PC-9 (cell line): ENCODE results near the gene PNISR. TPM values are rescaled to one million over a fixed set of nuclear protein-coding genes. Genes with fewer than 3 reads are reported as not detected.

ENCODE experiments used
- BruUV-seq: library from RNA; stranded (reverse); fragments of 400-500 nt; replicated peaks from 2 replicates; lab custom pipeline; 2021; lab: Mats Ljungman, UMichigan
- CTCF ChIA-PET: fragments of 300-600 bp; sonication (Branson Sonifier 250); formaldehyde crosslinking; loops from one replicate; lab custom pipeline; 2022; ENCODE audit warnings: antibody characterized with exemption; lab: Charles Lee
- POLR2A ChIA-PET: fragments of 300-600 bp; sonication (Branson Sonifier 250); formaldehyde crosslinking; loops from one replicate; lab custom pipeline; 2022; ENCODE audit warnings: antibody characterized with exemption; ENCODE audit not compliant: unreplicated experiment; lab: Charles Lee
- DNase-seq, 2 experiments: peaks; one replicate each; pipeline versions ENCODE4 v3.0.0 to v3.0.0-alpha.2; 2015 to 2022; ENCODE audit warnings: mixed read lengths in 1 of 2
- H2AFZ ChIP-seq: fragments of 200-600 bp; sonication (generic); 2 replicates; pipeline ENCODE4 v1.8.1; 2017; ENCODE audit warnings: antibody characterized with exemption
- H3F3A ChIP-seq: fragments of 200-600 bp; sonication (generic); 2 replicates; pipeline ENCODE4 v1.8.1; 2017; ENCODE audit warnings: antibody characterized with exemption, mild to moderate bottlenecking, low read depth; ENCODE audit not compliant: insufficient read depth
- H3K27ac ChIP-seq: fragments of 200-600 bp; sonication (generic); 2 replicates; pipeline ENCODE4 v1.6.1; 2016; ENCODE audit warnings: mixed run types
- H3K27me3 ChIP-seq: fragments of 200-600 bp; sonication (generic); 2 replicates; pipeline ENCODE4 v1.6.1; 2016; ENCODE audit warnings: low read depth, mixed run types; ENCODE audit not compliant: insufficient read depth
- H3K36me3 ChIP-seq: fragments of 200-600 bp; sonication (generic); 2 replicates; pipeline ENCODE4 v1.6.1; 2016; ENCODE audit warnings: low read depth, mixed run types
- H3K4me1 ChIP-seq: fragments of 200-600 bp; sonication (generic); replicated peaks from 2 replicates; pipeline ENCODE4 v1.6.1; 2016; ENCODE audit warnings: mixed run types; ENCODE audit not compliant: insufficient read depth
- H3K4me2 ChIP-seq: fragments of 200-600 bp; sonication (generic); 2 replicates; pipeline ENCODE4 v1.6.1; 2017; ENCODE audit warnings: mixed run types
- H3K4me3 ChIP-seq: fragments of 200-600 bp; sonication (generic); 2 replicates; pipeline ENCODE4 v1.6.1; 2016; ENCODE audit warnings: mixed run types
- H3K79me2 ChIP-seq: fragments of 200-600 bp; sonication (generic); 2 replicates; pipeline ENCODE4 v1.6.1; 2017; ENCODE audit warnings: low read depth, mixed run types
- H3K9me2 ChIP-seq: fragments of 200-600 bp; sonication (generic); 2 replicates; pipeline ENCODE4 v1.8.1; 2017; ENCODE audit warnings: mild to moderate bottlenecking; ENCODE audit not compliant: insufficient read depth
- H3K9me3 ChIP-seq: fragments of 200-600 bp; sonication (generic); 2 replicates; pipeline ENCODE4 v1.8.1; 2016; ENCODE audit warnings: low read depth; ENCODE audit not compliant: insufficient read depth
- H4K20me1 ChIP-seq: fragments of 200-600 bp; sonication (generic); 2 replicates; pipeline ENCODE4 v1.8.1; 2017; ENCODE audit not compliant: insufficient read depth
- EZH2 ChIP-seq: fragments of 200-600 bp; sonication (generic); IDR thresholded peaks from 2 replicates; pipeline ENCODE4 v1.8.0; 2017; ENCODE audit warnings: antibody characterized with exemption, low read depth
- intact Hi-C: fragments of 100-400 bp; cut with micrococcal nuclease; formaldehyde crosslinking; loops from one replicate; pipeline ENCODE4 v1.10.0; 2022; ENCODE audit not compliant: unreplicated experiment
- total RNA-seq: library from RNA; stranded (reverse); gene quantifications from 2 replicates; pipeline ENCODE4 v1.2.3, GENCODE V29; 2021
- TF ChIP-seq, protein P1 (sequence below): fragments of 200-600 bp; sonication (generic); conservative IDR thresholded peaks from 2 replicates; pipeline ENCODE4 v1.6.1; 2017; ENCODE audit warnings: mixed run types, antibody characterized with exemption, mild to moderate bottlenecking, moderate library complexity

PNISR gene
- total RNA-seq, 1 experiment from 2014 or later, result 110 TPM

DNA sequence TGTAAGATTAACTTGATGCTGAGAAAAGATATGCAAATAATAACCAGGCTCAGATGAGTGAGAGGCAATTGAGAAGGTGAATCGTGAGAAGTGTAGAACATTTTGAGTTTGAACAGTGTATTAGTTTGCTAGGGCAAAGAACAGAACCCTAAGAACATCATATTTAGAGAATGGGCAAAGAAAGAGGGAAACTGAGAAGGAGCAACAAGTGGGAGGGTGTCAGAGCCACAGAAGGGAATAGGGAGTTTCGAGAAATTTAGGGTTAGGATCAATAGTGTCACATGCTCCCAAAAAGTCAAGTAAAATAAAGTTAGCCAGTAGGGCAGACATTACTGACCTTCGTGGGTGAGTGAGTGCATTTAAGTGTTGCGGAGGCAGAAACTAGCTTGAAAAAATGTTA is 70.1 kb downstream of the PNISR start:
- CTCF ChIA-PET, result no interaction called here
- BruUV-seq, result no TSS peak

DNA sequence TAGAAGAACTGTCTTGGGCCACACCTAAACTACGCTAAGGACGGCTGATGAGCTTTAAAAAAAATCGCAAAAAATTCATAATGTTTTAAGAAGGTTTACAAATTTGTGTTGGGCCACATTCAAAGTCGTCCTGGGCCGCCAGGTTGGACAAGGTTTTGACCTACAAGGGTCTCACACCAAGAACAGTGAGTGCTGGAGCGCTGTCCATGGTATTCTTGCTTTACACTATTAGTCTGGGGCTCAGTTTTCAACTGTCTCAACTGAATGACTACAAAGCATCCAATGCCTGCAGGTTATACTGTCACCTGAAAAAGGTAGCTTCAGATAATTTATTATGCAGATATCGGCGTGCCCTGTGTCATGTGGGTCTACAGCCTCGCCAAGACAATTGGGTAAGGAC is 72.0 kb downstream of the PNISR start:
- H3K79me2 ChIP-seq, result no peaks in the 10 kb centered on the region
- POLR2A ChIA-PET, result no interaction called here
- H2AFZ ChIP-seq, result no peak overlapping the region
- no peaks in the 10 kb centered on the region for H3K36me3 ChIP-seq
- TF ChIP-seq EZH2, result no peak
- TF ChIP-seq, protein P1, sequence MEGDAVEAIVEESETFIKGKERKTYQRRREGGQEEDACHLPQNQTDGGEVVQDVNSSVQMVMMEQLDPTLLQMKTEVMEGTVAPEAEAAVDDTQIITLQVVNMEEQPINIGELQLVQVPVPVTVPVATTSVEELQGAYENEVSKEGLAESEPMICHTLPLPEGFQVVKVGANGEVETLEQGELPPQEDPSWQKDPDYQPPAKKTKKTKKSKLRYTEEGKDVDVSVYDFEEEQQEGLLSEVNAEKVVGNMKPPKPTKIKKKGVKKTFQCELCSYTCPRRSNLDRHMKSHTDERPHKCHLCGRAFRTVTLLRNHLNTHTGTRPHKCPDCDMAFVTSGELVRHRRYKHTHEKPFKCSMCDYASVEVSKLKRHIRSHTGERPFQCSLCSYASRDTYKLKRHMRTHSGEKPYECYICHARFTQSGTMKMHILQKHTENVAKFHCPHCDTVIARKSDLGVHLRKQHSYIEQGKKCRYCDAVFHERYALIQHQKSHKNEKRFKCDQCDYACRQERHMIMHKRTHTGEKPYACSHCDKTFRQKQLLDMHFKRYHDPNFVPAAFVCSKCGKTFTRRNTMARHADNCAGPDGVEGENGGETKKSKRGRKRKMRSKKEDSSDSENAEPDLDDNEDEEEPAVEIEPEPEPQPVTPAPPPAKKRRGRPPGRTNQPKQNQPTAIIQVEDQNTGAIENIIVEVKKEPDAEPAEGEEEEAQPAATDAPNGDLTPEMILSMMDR, result no peak
- H3F3A ChIP-seq, result no peaks in the 10 kb centered on the region
- no peak overlapping the region for H3K4me2 ChIP-seq
- H3K27ac ChIP-seq, result no peak overlapping the region
- no peaks in the 10 kb centered on the region for H3K9me3 ChIP-seq
- no peak for DNase-seq
- H3K27me3 ChIP-seq, result no peaks in the 10 kb centered on the region
- intact Hi-C loops, result no loop called here
- peaks cover 12% of the 10 kb centered on the region for H3K4me1 ChIP-seq
- H3K4me3 ChIP-seq, result no peak overlapping the region
- H3K9me2 ChIP-seq, result no peaks in the 10 kb centered on the region
- H4K20me1 ChIP-seq, result no peaks in the 10 kb centered on the region
- CTCF ChIA-PET, result no interaction called here
- BruUV-seq, result no TSS peak

More for the DNA sequence above, 70.1 kb downstream of the PNISR start:
- POLR2A ChIA-PET, result no interaction called here
- no peaks in the 10 kb centered on the region for H3K9me3 ChIP-seq
- no peak overlapping the region for H3K4me3 ChIP-seq
- H3K4me2 ChIP-seq, result no peak overlapping the region
- DNase-seq, result no peak
- H3K27me3 ChIP-seq, result no peaks in the 10 kb centered on the region
- H3K9me2 ChIP-seq, result no peaks in the 10 kb centered on the region
- TF ChIP-seq EZH2, result no peak
- TF ChIP-seq, protein P1, result no peak
- no peaks in the 10 kb centered on the region for H3K79me2 ChIP-seq
- no peaks in the 10 kb centered on the region for H3F3A ChIP-seq
- H3K4me1 ChIP-seq, result peaks cover 12% of the 10 kb centered on the region
- H3K27ac ChIP-seq, result no peak overlapping the region
- intact Hi-C loops, result no loop called here
- H4K20me1 ChIP-seq, result no peaks in the 10 kb centered on the region
- H2AFZ ChIP-seq, result no peak overlapping the region
- H3K36me3 ChIP-seq, result no peaks in the 10 kb centered on the region

DNA sequence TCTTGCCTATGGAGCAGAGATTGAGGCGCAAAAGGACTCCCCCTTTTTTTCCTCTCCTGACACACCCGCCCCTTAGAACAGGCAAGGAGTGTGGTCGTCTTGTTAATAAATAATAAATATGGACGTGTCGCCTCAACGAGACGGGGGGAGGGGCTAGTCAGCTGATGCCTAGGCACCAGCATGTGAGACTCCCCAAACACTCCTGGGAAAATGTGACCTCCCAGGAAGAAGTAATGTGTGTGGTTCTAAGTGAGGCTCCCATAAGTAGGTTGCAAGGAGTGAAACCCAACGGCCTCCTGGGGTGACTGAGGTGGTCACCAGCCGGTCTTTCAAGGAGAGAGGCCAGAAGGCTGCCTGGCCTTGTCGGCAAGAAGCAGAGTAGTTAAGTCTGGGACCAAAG is 74.5 kb downstream of the PNISR start:
- H2AFZ ChIP-seq, result peak overlapping the region; percentile 84

More for the DNA sequence above, 74.5 kb downstream of the PNISR start:
- Histone ChIP-seq H3K36me3 (no peaks in the 10 kb centered on the region), H3K79me2 (no peaks in the 10 kb centered on the region), H3K27ac (no peak overlapping the region), H3K4me1 (peaks cover 12% of the 10 kb centered on the region), H3F3A (no peaks in the 10 kb centered on the region), H4K20me1 (no peaks in the 10 kb centered on the region), H3K9me3 (no peaks in the 10 kb centered on the region), H3K9me2 (no peaks in the 10 kb centered on the region), H3K27me3 (no peaks in the 10 kb centered on the region), H3K4me3 (peak overlapping the region; percentile 81), H3K4me2 (peak overlapping the region; percentile 91)
- no TSS peak for BruUV-seq
- TF ChIP-seq, protein P1, result no peak
- no peak for TF ChIP-seq EZH2
- DNase-seq, result no peak
- POLR2A ChIA-PET, result no interaction called here
- intact Hi-C loops, result no loop called here
- CTCF ChIA-PET, result interaction anchor here (2.1 kb wide), 1 partner anchor 20 kb away, joined by 7 read pairs; no protein-coding TSS in a partner anchor
